ENCODE data around the gene MYO18A.
A peak's percentile ranks its signal among the peaks of the same experiment; 100 is the strongest.

Gene MYO18A

DNA sequence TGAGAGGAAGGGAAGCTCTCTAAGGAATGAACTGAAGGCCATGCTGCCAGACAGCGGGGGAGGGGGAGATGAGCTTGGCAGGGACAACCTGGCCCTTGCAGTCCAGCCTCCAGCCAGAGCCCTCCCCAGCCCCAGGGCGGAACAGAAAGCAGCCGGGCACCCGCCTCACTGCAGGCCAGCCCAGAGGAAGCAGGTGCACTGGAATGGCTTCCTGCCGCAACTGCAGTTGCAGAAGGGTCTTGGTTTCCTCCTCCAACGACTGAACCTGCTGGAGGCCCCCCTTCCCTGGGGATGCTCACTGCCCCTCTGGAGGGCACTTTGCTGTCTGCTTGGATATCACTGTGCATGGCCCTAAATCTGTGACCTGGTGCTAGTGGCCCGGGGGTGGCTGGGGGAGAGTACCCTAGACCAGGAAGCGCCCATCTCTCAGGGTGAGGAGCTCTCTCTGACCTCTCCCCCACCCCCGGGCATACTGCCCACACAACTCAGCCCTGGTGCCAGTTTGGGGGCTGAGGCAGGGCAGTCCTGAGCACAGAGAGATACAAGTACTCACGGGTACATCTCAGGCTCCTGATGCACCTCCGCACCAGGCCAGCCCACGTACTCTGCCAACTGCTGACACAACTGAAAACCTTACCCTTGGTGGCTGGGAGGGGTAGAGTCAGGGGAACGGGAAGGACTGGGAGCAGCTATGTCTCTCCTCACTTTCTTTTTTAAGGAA is 41.1 kb downstream of the MYO18A start:
- Histone ChIP-seq H3K27ac (ENCODE audit: low read depth, low read length) (no peak overlapping the region), H3K4me2 (ENCODE audit: low read length) (no peak overlapping the region)

GRCh38 chr17:29138184-29138955 is 41.8 kb downstream of the MYO18A start:
- Histone ChIP-seq H4K5ac (ENCODE audit: low read length) (no peak overlapping the region), H2BK120ac (ENCODE audit: low read depth, low read length) (no peak overlapping the region), H2BK5ac (ENCODE audit: low read length) (no peak overlapping the region), H3K4me2 (ENCODE audit: low read length) (no peak overlapping the region), H3K36me3 (ENCODE audit: control insufficient read depth, insufficient read depth, low read length) (no peaks in the 10 kb centered on the region), H3K18ac (ENCODE audit: low read length) (no peak overlapping the region), H3K4me3 (ENCODE audit: low read length) (no peak overlapping the region), H3K9ac (ENCODE audit: low read length) (no peak overlapping the region), H3K23ac (ENCODE audit: low read length) (no peak overlapping the region), H3K27me3 (ENCODE audit: insufficient read depth, low read length, poor library complexity) (no peaks in the 10 kb centered on the region), H3K27ac (ENCODE audit: low read depth, low read length) (no peak overlapping the region), H3K4ac (ENCODE audit: low read depth, low read length) (no peak overlapping the region), H3K56ac (ENCODE audit: low read length) (no peak overlapping the region), H3K4me1 (ENCODE audit: control insufficient read depth, low read depth, low read length) (peaks cover 3% of the 10 kb centered on the region), H2BK15ac (replicated peaks; ENCODE audit: low read depth) (no peak overlapping the region), H3K79me1 (ENCODE audit: low read length) (no peaks in the 10 kb centered on the region), H2AK5ac (ENCODE audit: low read length) (no peak overlapping the region), H3K79me2 (ENCODE audit: control insufficient read depth, insufficient read depth, low read length) (no peaks in the 10 kb centered on the region), H4K8ac (ENCODE audit: low read depth, low read length) (no peak overlapping the region)
- DNase-seq, result no peak
- WGBS (ENCODE audit: extremely low coverage, insufficient coverage, low lambda C conversion rate), result no CpG with 5 or more reads among the region's 13 CpGs

More for the DNA sequence above, 41.1 kb downstream of the MYO18A start:
- Histone ChIP-seq H3K18ac (ENCODE audit: low read length) (no peak overlapping the region), H3K23ac (ENCODE audit: low read length) (no peak overlapping the region), H2BK15ac (replicated peaks; ENCODE audit: low read depth) (no peak overlapping the region), H3K4ac (ENCODE audit: low read depth, low read length) (no peak overlapping the region), H3K9ac (ENCODE audit: low read length) (no peak overlapping the region), H3K4me3 (ENCODE audit: low read length) (no peak overlapping the region), H4K8ac (ENCODE audit: low read depth, low read length) (no peak overlapping the region), H2AK5ac (ENCODE audit: low read length) (no peak overlapping the region), H3K27me3 (ENCODE audit: insufficient read depth, low read length, poor library complexity) (no peaks in the 10 kb centered on the region), H3K56ac (ENCODE audit: low read length) (no peak overlapping the region), H3K79me2 (ENCODE audit: control insufficient read depth, insufficient read depth, low read length) (no peaks in the 10 kb centered on the region), H2BK120ac (ENCODE audit: low read depth, low read length) (no peak overlapping the region), H3K79me1 (ENCODE audit: low read length) (no peaks in the 10 kb centered on the region), H2BK5ac (ENCODE audit: low read length) (no peak overlapping the region), H4K5ac (ENCODE audit: low read length) (no peak overlapping the region), H3K4me1 (ENCODE audit: control insufficient read depth, low read depth, low read length) (peaks cover 3% of the 10 kb centered on the region), H3K36me3 (ENCODE audit: control insufficient read depth, insufficient read depth, low read length) (no peaks in the 10 kb centered on the region)
- no CpG with 5 or more reads among the region's 13 CpGs for WGBS (ENCODE audit: extremely low coverage, insufficient coverage, low lambda C conversion rate)
- DNase-seq, result no peak

DNA sequence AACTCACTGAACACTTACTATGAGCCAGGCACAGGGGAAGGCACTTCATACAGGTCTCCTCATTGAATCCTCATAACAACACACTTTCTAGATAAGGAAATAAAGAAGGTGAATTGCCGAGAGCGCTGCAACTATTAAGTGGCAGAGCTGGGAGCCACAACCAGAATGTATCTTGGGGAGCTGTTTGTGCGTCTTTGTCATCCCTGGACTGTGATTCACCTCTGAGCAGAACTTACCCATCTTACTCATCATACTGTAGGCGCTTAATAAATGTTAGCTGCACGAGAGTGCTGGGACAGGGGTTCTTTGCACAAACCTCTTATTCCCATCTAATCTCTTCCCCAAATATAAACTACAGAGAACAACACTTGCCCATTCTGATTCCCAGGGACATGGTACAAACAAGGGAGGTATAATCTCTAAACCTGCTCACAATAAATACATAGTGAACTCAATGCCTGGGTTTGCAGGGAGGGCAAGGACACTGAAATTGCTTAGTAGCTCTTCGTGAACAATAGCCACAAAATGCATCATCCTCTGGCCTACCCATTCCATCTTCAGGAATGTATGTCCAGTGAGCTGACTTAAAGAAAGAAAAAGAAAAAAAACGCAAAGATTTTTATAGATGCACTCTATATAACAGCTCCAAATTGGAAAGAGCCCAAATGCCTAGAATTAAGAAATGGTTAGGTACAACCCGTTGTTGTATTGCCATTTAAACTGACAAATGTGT is 43.0 kb downstream of the MYO18A start:
- Histone ChIP-seq H4K5ac (ENCODE audit: low read length) (no peak overlapping the region), H3K27ac (ENCODE audit: low read depth, low read length) (no peak overlapping the region), H3K27me3 (ENCODE audit: insufficient read depth, low read length, poor library complexity) (no peaks in the 10 kb centered on the region), H3K79me1 (ENCODE audit: low read length) (no peaks in the 10 kb centered on the region), H3K56ac (ENCODE audit: low read length) (no peak overlapping the region), H3K4me1 (ENCODE audit: control insufficient read depth, low read depth, low read length) (peaks cover 6% of the 10 kb centered on the region), H3K36me3 (ENCODE audit: control insufficient read depth, insufficient read depth, low read length) (no peaks in the 10 kb centered on the region), H2BK120ac (ENCODE audit: low read depth, low read length) (no peak overlapping the region), H2BK5ac (ENCODE audit: low read length) (no peak overlapping the region), H2BK15ac (replicated peaks; ENCODE audit: low read depth) (no peak overlapping the region), H3K4me2 (ENCODE audit: low read length) (no peak overlapping the region), H3K23ac (ENCODE audit: low read length) (no peak overlapping the region), H3K4me3 (ENCODE audit: low read length) (no peak overlapping the region), H2AK5ac (ENCODE audit: low read length) (no peak overlapping the region), H3K4ac (ENCODE audit: low read depth, low read length) (no peak overlapping the region), H3K18ac (ENCODE audit: low read length) (no peak overlapping the region), H3K79me2 (ENCODE audit: control insufficient read depth, insufficient read depth, low read length) (no peaks in the 10 kb centered on the region), H3K9ac (ENCODE audit: low read length) (no peak overlapping the region), H4K8ac (ENCODE audit: low read depth, low read length) (no peak overlapping the region)
- DNase-seq, result no peak
- no CpG with 5 or more reads among the region's 8 CpGs for WGBS (ENCODE audit: extremely low coverage, insufficient coverage, low lambda C conversion rate)

DNA sequence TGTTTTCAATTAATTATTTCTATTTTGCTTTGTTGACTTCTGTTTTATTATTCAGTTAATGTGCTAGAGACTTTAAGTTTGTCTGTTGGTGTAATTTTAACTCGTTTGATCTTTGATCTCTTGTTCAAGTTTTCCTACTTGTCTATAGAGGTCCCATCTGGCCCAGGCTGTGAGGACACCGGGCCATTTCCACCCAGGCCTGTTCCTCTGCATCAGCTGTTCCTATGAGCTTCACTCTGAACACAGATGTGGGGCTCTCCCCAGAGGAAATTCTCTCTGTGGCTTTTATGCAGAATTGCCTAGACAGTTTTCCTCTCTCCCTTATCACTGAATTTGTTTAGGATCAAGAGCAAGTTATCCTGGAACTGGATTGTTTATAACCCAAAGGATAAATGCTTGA is 44.7 kb downstream of the MYO18A start:
- Histone ChIP-seq H2BK120ac (ENCODE audit: low read depth, low read length) (no peak overlapping the region), H3K9ac (ENCODE audit: low read length) (no peak overlapping the region), H3K56ac (ENCODE audit: low read length) (no peak overlapping the region), H3K4me1 (ENCODE audit: control insufficient read depth, low read depth, low read length) (peaks cover 4% of the 10 kb centered on the region), H4K5ac (ENCODE audit: low read length) (no peak overlapping the region), H3K23ac (ENCODE audit: low read length) (no peak overlapping the region), H3K79me2 (ENCODE audit: control insufficient read depth, insufficient read depth, low read length) (no peaks in the 10 kb centered on the region), H3K18ac (ENCODE audit: low read length) (no peak overlapping the region), H3K79me1 (ENCODE audit: low read length) (no peaks in the 10 kb centered on the region), H4K8ac (ENCODE audit: low read depth, low read length) (no peak overlapping the region), H2BK5ac (ENCODE audit: low read length) (no peak overlapping the region), H2AK5ac (ENCODE audit: low read length) (no peak overlapping the region), H3K4me3 (ENCODE audit: low read length) (no peak overlapping the region), H3K4ac (ENCODE audit: low read depth, low read length) (no peak overlapping the region), H3K27me3 (ENCODE audit: insufficient read depth, low read length, poor library complexity) (no peaks in the 10 kb centered on the region), H3K4me2 (ENCODE audit: low read length) (no peak overlapping the region), H3K27ac (ENCODE audit: low read depth, low read length) (no peak overlapping the region), H2BK15ac (replicated peaks; ENCODE audit: low read depth) (no peak overlapping the region), H3K36me3 (ENCODE audit: control insufficient read depth, insufficient read depth, low read length) (no peaks in the 10 kb centered on the region)
- WGBS (ENCODE audit: extremely low coverage, insufficient coverage, low lambda C conversion rate), result no CpG with 5 or more reads among the region's 2 CpGs
- no peak for DNase-seq

DNA sequence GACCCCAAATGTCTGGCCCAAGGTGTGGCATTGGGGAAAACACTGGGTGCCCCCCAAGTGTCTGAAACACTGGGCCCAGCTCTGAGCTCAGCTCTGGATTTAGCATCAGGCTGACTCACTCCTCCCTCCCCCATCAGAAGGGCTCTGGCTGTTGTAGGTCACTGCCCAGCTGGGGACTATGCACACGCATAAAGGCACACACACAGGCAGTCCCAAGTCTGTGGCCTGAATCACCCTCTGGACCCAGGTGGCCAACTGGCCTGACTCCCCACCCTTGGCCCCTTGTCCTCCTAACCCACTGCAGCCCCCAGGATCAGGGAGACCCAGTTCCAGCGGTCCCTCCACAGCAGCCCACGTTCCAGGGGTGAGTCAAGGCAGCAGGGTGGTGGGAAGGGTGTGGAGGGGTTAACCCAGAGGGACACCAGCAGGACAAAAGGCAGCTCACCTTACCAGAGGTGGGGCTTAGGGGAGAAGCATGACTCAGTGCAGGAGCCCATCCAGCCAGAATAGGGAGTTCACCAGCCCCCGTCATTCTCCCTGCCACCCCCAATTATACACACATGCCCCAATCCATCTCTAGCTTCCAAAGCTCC is 47.0 kb downstream of the MYO18A start:
- no peak overlapping the region for H3K9ac ChIP-seq (ENCODE audit: low read length)
- no peak overlapping the region for H3K4me2 ChIP-seq (ENCODE audit: low read length)
- H2BK15ac ChIP-seq (replicated peaks; ENCODE audit: low read depth), result no peak overlapping the region
- H3K79me1 ChIP-seq (ENCODE audit: low read length), result no peaks in the 10 kb centered on the region
- peak; percentile 62 for DNase-seq
- H3K18ac ChIP-seq (ENCODE audit: low read length), result peak overlapping the region; percentile 43
- no peak overlapping the region for H2BK120ac ChIP-seq (ENCODE audit: low read depth, low read length)
- no peaks in the 10 kb centered on the region for H3K36me3 ChIP-seq (ENCODE audit: control insufficient read depth, insufficient read depth, low read length)
- H3K27me3 ChIP-seq (ENCODE audit: insufficient read depth, low read length, poor library complexity), result no peaks in the 10 kb centered on the region
- H4K5ac ChIP-seq (ENCODE audit: low read length), result no peak overlapping the region
- H2AK5ac ChIP-seq (ENCODE audit: low read length), result no peak overlapping the region
- no peak overlapping the region for H4K8ac ChIP-seq (ENCODE audit: low read depth, low read length)
- H3K4ac ChIP-seq (ENCODE audit: low read depth, low read length), result peak overlapping the region; percentile 9
- H3K4me1 ChIP-seq (ENCODE audit: control insufficient read depth, low read depth, low read length), result peaks cover 3% of the 10 kb centered on the region
- peak overlapping the region; percentile 17 for H3K56ac ChIP-seq (ENCODE audit: low read length)
- no peak overlapping the region for H3K23ac ChIP-seq (ENCODE audit: low read length)
- no peaks in the 10 kb centered on the region for H3K79me2 ChIP-seq (ENCODE audit: control insufficient read depth, insufficient read depth, low read length)
- no CpG with 5 or more reads among the region's 4 CpGs for WGBS (ENCODE audit: extremely low coverage, insufficient coverage, low lambda C conversion rate)
- no peak overlapping the region for H3K27ac ChIP-seq (ENCODE audit: low read depth, low read length)
- H3K4me3 ChIP-seq (ENCODE audit: low read length), result no peak overlapping the region
- H2BK5ac ChIP-seq (ENCODE audit: low read length), result no peak overlapping the region

All from mesendoderm (in vitro differentiated cells).